Neural progenitor cell (in vitro differentiated cells): ENCODE measurements around the gene ARHGAP8. TPM values are rescaled to one million over a fixed set of nuclear protein-coding genes. Genes with fewer than 3 reads are reported as not detected.

ENCODE experiments used
- DNase-seq: peaks from one replicate; pipeline ENCODE4 v3.0.0-alpha.2; 2016; ENCODE audit warnings: low spot score
- H2AFZ ChIP-seq: fragments of 200-600 bp; sonication (generic); replicated peaks from 2 replicates; pipeline ENCODE4 v1.6.1; 2016; ENCODE audit warnings: antibody characterized with exemption
- H3F3A ChIP-seq: fragments of 200-600 bp; sonication (generic); 2 replicates; pipeline ENCODE4 v1.6.1; 2016; ENCODE audit warnings: antibody characterized with exemption, low read depth
- H3K27ac ChIP-seq: fragments of 200-600 bp; sonication (generic); 2 replicates; pipeline ENCODE4 v1.5.1; 2016; ENCODE audit warnings: mild to moderate bottlenecking
- H3K27me3 ChIP-seq: fragments of 200-600 bp; sonication (generic); 2 replicates; pipeline ENCODE4 v1.6.1; 2016; ENCODE audit warnings: mild to moderate bottlenecking, moderate library complexity
- H3K36me3 ChIP-seq: fragments of 200-600 bp; sonication (generic); 2 replicates; pipeline ENCODE4 v1.5.1; 2016
- H3K4me1 ChIP-seq: fragments of 200-600 bp; sonication (generic); 2 replicates; pipeline ENCODE4 v1.6.1; 2016; ENCODE audit warnings: mixed run types
- H3K4me2 ChIP-seq: fragments of 200-600 bp; sonication (generic); 2 replicates; pipeline ENCODE4 v1.6.1; 2016
- H3K4me3 ChIP-seq: fragments of 200-600 bp; sonication (generic); 2 replicates; pipeline ENCODE4 v1.5.1; 2016
- H3K79me2 ChIP-seq: fragments of 200-600 bp; sonication (generic); 2 replicates; pipeline ENCODE4 v1.6.1; 2016; ENCODE audit warnings: low read depth
- H3K9ac ChIP-seq: fragments of 200-600 bp; sonication (generic); 2 replicates; pipeline ENCODE4 v1.6.1; 2016
- H3K9me3 ChIP-seq: fragments of 200-600 bp; sonication (generic); 2 replicates; pipeline ENCODE4 v1.5.1; 2016; ENCODE audit warnings: low read depth
- H4K20me1 ChIP-seq: fragments of 200-600 bp; sonication (generic); 2 replicates; pipeline ENCODE4 v1.6.1; 2016; ENCODE audit warnings: low read depth
- H3K27ac Mint-ChIP-seq: 3 replicates; pipeline ENCODE4 v1.8.0; 2021; ENCODE audit warnings: mixed read lengths
- H3K27me3 Mint-ChIP-seq: 2 replicates; pipeline ENCODE4 v1.8.0; 2022; ENCODE audit warnings: low read depth, mild to moderate bottlenecking, inconsistent platforms, moderate library complexity, mixed read lengths; ENCODE audit not compliant: insufficient read depth
- H3K36me3 Mint-ChIP-seq: 3 replicates; pipeline ENCODE4 v1.8.0; 2021; ENCODE audit warnings: mixed read lengths
- H3K4me1 Mint-ChIP-seq: 3 replicates; pipeline ENCODE4 v1.8.0; 2021; ENCODE audit warnings: mixed read lengths
- H3K4me3 Mint-ChIP-seq: 3 replicates; pipeline ENCODE4 v1.8.0; 2021; ENCODE audit warnings: mild to moderate bottlenecking, moderate library complexity, mixed read lengths
- H3K9me3 Mint-ChIP-seq: 3 replicates; pipeline ENCODE4 v1.8.0; 2020; ENCODE audit warnings: mixed read lengths
- CTCF ChIP-seq: fragments of 200-600 bp; sonication (generic); IDR thresholded peaks from 2 replicates; pipeline ENCODE4 v1.5.1; 2017; ENCODE audit warnings: antibody characterized with exemption, mild to moderate bottlenecking
- EZH2 ChIP-seq: fragments of 200-600 bp; sonication (generic); IDR thresholded peaks from 2 replicates; pipeline ENCODE4 v1.6.1; 2017; ENCODE audit warnings: antibody characterized with exemption, mild to moderate bottlenecking, moderate library complexity
- EZH2phosphoT487 ChIP-seq: fragments of 200-600 bp; sonication (generic); IDR thresholded peaks from 2 replicates; pipeline ENCODE4 v1.6.1; 2017; ENCODE audit warnings: antibody characterized with exemption
- total RNA-seq: library from RNA; depleted of rRNA; stranded (reverse); fragments of >200 nt; gene quantifications from 2 replicates; pipeline ENCODE4 v1.2.3, GENCODE V29; 2015; ENCODE audit warnings: low replicate concordance

The ARHGAP8 gene
- total RNA-seq, 1 donor from 2014 or later: 3.0 TPM

DNA sequence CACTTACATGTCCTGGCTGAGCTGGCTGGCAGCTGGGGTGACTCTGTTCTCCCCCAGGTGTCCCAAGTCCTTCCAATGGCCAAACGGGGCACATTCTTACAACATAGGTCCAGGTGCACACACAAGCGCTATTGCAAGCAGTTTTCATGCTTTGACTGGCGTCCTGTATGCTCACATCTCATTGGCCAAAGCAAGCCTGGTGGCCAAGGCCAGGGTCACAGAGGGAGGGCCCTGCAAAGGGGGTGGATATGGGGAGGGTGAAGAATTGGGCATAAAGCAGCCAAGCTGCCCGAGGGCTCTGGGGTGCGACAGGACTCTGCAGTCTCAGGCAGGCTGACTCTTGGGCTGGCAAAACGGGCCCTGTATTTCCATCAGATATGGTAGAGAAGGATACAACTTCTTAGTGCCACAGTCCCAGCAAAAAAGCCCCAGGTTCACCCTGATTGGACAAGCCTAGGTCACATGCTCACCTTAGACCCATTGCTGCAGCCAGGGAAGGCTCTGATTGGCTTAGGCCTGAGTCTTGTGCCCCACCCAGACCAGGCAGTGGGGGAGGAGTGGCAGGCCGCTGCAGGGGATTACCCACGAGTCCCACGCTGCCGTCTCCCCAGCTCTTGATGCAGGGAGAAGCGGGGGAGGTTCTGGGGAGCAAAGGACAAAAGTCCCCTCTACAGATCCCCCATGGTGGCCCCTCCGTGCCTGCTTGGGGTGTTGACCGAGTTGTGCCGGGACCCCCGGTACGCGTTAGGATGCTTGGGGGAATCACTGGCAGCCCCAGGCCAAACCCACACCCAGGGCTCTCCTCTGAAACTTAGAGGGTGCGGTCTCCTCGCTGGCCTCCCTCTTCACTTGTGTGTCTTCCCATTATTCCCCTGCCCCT is 110.8 kb downstream of the ARHGAP8 start:
- Mint-ChIP-seq H3K36me3 (peaks cover 13% of the 10 kb centered on the region), H3K27me3 (peaks cover 4% of the 10 kb centered on the region), H3K4me1 (peaks cover 2% of the 10 kb centered on the region), H3K27ac (no peak overlapping the region), H3K9me3 (no peaks in the 10 kb centered on the region), H3K4me3 (no peak overlapping the region)
- Histone ChIP-seq H3K4me2 (no peak overlapping the region), H3K9ac (no peak overlapping the region), H3K27me3 (no peaks in the 10 kb centered on the region), H3K4me3 (no peak overlapping the region), H3K36me3 (no peaks in the 10 kb centered on the region), H2AFZ (no peak overlapping the region), H4K20me1 (no peaks in the 10 kb centered on the region), H3K4me1 (peaks cover 3% of the 10 kb centered on the region), H3K79me2 (no peaks in the 10 kb centered on the region), H3F3A (no peaks in the 10 kb centered on the region), H3K9me3 (no peaks in the 10 kb centered on the region), H3K27ac (no peak overlapping the region)
- DNase-seq: peak; percentile 34
- TF ChIP-seq EZH2: no peak

- Mint-ChIP-seq H3K9me3 (no peaks in the 10 kb centered on the region), H3K27ac (no peak overlapping the region), H3K4me1 (peaks cover 5% of the 10 kb centered on the region), H3K27me3 (peaks cover 4% of the 10 kb centered on the region), H3K4me3 (no peak overlapping the region), H3K36me3 (peaks cover 18% of the 10 kb centered on the region)
- peaks cover 21% of the 10 kb centered on the region for H3K4me1 ChIP-seq
- H3K9me3 ChIP-seq: no peaks in the 10 kb centered on the region
- no peak overlapping the region for H3K4me3 ChIP-seq
- H3K79me2 ChIP-seq: no peaks in the 10 kb centered on the region
- peaks cover 13% of the 10 kb centered on the region for H3F3A ChIP-seq
- no peaks in the 10 kb centered on the region for H3K36me3 ChIP-seq
- no peak overlapping the region for H2AFZ ChIP-seq
- no peaks in the 10 kb centered on the region for H3K27me3 ChIP-seq
- no peak overlapping the region for H3K4me2 ChIP-seq
- no peaks in the 10 kb centered on the region for H4K20me1 ChIP-seq
- TF ChIP-seq EZH2phosphoT487: no peak
- no peak for TF ChIP-seq CTCF
- TF ChIP-seq EZH2: no peak
- no peak overlapping the region for H3K27ac ChIP-seq
- H3K9ac ChIP-seq: no peak overlapping the region
- no peak for DNase-seq
Measured at GRCh38 chr22:44865193-44866057, 113.0 kb downstream of the ARHGAP8 start.

DNA sequence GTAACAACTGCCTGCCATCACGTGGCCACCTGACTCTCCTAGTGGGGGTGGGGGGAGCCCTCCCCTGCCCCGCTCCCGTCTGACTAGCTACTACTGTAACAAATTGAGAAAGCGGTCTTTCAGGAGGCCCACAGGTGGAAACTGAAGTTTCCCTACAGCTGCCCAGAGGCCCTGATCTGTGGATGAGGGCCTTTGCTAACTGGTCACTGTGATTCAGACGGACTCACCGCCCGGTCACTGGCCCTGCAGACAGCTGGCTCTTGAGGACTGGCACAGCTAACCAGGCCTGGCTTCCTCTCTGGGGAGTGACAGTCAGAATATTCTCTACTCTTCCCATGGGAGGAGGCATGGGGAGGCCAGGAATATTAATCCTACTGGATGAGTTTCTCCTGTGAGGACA is 116.8 kb downstream of the ARHGAP8 start:
- Histone ChIP-seq H2AFZ (no peak overlapping the region), H3K9me3 (no peaks in the 10 kb centered on the region), H3K4me2 (peak overlapping the region; percentile 10), H3F3A (peaks cover 15% of the 10 kb centered on the region), H3K4me1 (peaks cover 20% of the 10 kb centered on the region), H3K27me3 (no peaks in the 10 kb centered on the region), H3K4me3 (no peak overlapping the region), H3K79me2 (no peaks in the 10 kb centered on the region), H3K36me3 (no peaks in the 10 kb centered on the region), H4K20me1 (no peaks in the 10 kb centered on the region), H3K27ac (peak overlapping the region; percentile 67), H3K9ac (no peak overlapping the region)
- H3K36me3 Mint-ChIP-seq: peaks cover 33% of the 10 kb centered on the region
- H3K4me3 Mint-ChIP-seq: no peak overlapping the region
- H3K4me1 Mint-ChIP-seq: peaks cover 7% of the 10 kb centered on the region
- DNase-seq: no peak
- TF ChIP-seq EZH2phosphoT487: no peak
- TF ChIP-seq CTCF: no peak
- no peak for TF ChIP-seq EZH2
- peak overlapping the region; percentile 81 for H3K27ac Mint-ChIP-seq
- H3K27me3 Mint-ChIP-seq: peaks cover 2% of the 10 kb centered on the region
- peaks cover 10% of the 10 kb centered on the region for H3K9me3 Mint-ChIP-seq
